Mesothelial cell of epicardium (in vitro differentiated cells): Measurements from ENCODE around the gene ETNK2. TPM values are rescaled to one million over a fixed set of nuclear protein-coding genes. Genes with fewer than 3 reads are reported as not detected.

Experiments
- DNase-seq, 2 experiments: peaks; one replicate each; pipeline ENCODE4 v3.0.0; 2021; ENCODE audit warnings: low spot score in 2 of 2; ENCODE audit not compliant: unreplicated experiment in 2 of 2
- H3K27ac Mint-ChIP-seq: 2 replicates; pipeline ENCODE4 v1.8.0; 2021; ENCODE audit warnings: mixed read lengths
- H3K27me3 Mint-ChIP-seq: 2 replicates; pipeline ENCODE4 v1.8.0; 2021; ENCODE audit warnings: low read depth, mixed read lengths
- H3K36me3 Mint-ChIP-seq: 2 replicates; pipeline ENCODE4 v1.8.0; 2021; ENCODE audit warnings: mixed read lengths
- H3K4me1 Mint-ChIP-seq: 2 replicates; pipeline ENCODE4 v1.8.0; 2021; ENCODE audit warnings: mixed read lengths
- H3K4me3 Mint-ChIP-seq: 2 replicates; pipeline ENCODE4 v1.8.0; 2021; ENCODE audit warnings: mild to moderate bottlenecking, moderate library complexity, mixed read lengths
- H3K9me3 Mint-ChIP-seq: 2 replicates; pipeline ENCODE4 v1.8.0; 2021; ENCODE audit warnings: mixed read lengths
- total RNA-seq: library from RNA; stranded (reverse); gene quantifications from 3 replicates; pipeline ENCODE4 v1.2.1, GENCODE V29; 2021
- TF ChIP-seq, protein P1 (sequence below): fragments of 200-600 bp; sonication (generic); IDR thresholded peaks from one replicate; pipeline ENCODE4 v1.5.0; 2021; ENCODE audit warnings: antibody characterized with exemption; ENCODE audit not compliant: unreplicated experiment

The ETNK2 gene
- total RNA-seq, 1 donor from 2014 or later: 19.2 TPM

DNA sequence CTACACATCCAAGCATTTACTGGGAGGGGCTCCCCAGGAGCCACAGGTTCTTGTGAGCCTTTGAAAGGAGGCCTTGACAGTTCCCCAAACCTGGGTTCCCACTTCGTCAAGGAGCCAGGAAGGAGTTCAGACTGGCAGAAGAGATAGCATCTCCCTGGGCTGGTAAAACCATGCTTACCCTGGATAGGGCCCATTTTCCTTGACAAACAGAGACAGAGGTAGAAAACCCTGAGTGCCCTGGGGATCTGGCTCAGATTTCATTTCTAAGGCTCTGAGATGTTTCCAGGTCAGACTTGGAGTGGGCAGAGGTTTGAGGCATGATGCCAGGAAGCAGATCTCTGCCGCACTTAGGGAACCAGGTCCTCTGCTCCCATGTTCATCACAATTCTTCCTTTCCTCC is 2.7 kb downstream of the ETNK2 start:
- TF ChIP-seq, protein P1, sequence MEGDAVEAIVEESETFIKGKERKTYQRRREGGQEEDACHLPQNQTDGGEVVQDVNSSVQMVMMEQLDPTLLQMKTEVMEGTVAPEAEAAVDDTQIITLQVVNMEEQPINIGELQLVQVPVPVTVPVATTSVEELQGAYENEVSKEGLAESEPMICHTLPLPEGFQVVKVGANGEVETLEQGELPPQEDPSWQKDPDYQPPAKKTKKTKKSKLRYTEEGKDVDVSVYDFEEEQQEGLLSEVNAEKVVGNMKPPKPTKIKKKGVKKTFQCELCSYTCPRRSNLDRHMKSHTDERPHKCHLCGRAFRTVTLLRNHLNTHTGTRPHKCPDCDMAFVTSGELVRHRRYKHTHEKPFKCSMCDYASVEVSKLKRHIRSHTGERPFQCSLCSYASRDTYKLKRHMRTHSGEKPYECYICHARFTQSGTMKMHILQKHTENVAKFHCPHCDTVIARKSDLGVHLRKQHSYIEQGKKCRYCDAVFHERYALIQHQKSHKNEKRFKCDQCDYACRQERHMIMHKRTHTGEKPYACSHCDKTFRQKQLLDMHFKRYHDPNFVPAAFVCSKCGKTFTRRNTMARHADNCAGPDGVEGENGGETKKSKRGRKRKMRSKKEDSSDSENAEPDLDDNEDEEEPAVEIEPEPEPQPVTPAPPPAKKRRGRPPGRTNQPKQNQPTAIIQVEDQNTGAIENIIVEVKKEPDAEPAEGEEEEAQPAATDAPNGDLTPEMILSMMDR: no peak
- H3K4me1 Mint-ChIP-seq: peaks cover 4% of the 10 kb centered on the region
- DNase-seq: no peak
- H3K4me3 Mint-ChIP-seq: no peak overlapping the region
- H3K36me3 Mint-ChIP-seq: peaks cover 5% of the 10 kb centered on the region
- H3K9me3 Mint-ChIP-seq: no peaks in the 10 kb centered on the region
- no peak overlapping the region for H3K27ac Mint-ChIP-seq
- no peaks in the 10 kb centered on the region for H3K27me3 Mint-ChIP-seq

DNA sequence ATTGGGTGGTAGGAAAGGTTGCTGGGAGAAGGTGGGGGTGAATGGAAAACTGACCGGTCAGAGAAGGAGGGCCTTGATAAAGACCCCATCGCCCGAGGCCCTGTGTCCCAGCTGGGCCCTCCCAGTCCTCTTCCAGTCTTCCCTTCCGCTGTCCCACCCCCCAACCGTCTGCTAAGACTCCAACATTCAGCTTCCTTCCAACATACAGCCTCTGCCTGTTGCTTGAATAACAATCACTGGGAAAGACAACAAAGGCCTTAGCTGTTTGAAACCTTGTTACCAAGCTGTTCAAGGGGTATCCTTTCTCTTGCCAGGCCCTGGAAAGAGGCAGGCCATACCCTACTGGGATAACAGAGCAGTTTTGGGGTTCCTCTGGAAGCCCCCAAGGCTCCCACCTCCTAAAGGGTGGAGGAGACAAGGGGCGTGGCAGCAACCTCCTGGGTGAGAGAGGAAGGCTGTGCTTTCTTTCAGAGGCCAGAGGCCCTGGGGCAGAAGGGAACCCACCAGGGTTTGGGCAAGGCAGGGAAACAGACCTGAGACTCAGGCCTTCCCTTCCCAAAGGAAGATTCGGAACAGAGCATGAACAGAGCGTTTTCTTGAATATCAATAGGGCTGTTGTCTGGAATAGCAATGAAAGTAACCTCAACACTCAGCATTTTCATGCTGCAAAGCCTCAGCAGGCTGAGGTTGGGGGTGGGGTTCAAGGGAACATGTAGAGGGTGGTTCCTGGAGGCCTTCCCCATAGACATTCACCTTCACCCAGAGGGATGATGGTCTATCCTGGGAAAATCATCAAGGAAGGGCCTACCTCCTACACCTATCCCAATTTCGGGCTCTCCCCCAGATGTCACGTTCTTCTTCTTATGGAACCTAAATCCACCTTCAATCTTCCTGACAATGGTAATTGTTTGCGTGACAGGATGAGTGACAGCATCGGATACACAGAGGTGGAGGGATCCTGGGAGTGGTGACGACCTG is 4.1 kb downstream of the ETNK2 start:
- TF ChIP-seq, protein P1: no peak
- Mint-ChIP-seq H3K27me3 (no peaks in the 10 kb centered on the region), H3K4me1 (peaks cover 4% of the 10 kb centered on the region), H3K9me3 (no peaks in the 10 kb centered on the region), H3K36me3 (peaks cover 5% of the 10 kb centered on the region), H3K27ac (no peak overlapping the region), H3K4me3 (no peak overlapping the region)
- DNase-seq: no peak

- Mint-ChIP-seq H3K4me3 (no peak overlapping the region), H3K4me1 (peaks cover 4% of the 10 kb centered on the region), H3K27me3 (no peaks in the 10 kb centered on the region), H3K9me3 (no peaks in the 10 kb centered on the region), H3K27ac (no peak overlapping the region), H3K36me3 (peaks cover 5% of the 10 kb centered on the region)
- TF ChIP-seq, protein P1: no peak
- no peak for DNase-seq
Observed at GRCh38 chr1:204146965-204147364, 4.9 kb downstream of the ETNK2 start.

DNA sequence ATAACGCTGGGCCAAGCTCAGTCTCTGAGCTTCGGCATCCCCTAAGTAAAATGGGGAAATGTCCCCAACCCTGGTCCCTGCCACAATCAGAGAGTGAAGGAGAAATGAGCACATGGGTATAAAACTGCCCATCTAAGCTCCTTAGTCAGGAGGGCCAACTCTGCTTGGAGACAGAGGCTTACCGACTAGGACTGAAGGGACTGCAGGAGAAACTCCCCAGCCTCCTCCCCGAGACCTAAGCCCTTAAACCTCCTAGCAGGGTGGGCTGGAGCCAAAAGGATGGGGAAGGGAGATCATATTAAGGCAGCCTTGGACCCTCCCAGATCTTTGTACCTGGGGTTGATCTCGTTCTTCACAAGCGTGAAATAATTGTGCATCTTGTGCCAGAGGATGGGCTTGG is 5.5 kb downstream of the ETNK2 start:
- Mint-ChIP-seq H3K4me1 (peaks cover 4% of the 10 kb centered on the region), H3K27me3 (no peaks in the 10 kb centered on the region), H3K36me3 (peaks cover 5% of the 10 kb centered on the region), H3K4me3 (no peak overlapping the region), H3K9me3 (no peaks in the 10 kb centered on the region), H3K27ac (no peak overlapping the region)
- DNase-seq: no peak
- TF ChIP-seq, protein P1: no peak

DNA sequence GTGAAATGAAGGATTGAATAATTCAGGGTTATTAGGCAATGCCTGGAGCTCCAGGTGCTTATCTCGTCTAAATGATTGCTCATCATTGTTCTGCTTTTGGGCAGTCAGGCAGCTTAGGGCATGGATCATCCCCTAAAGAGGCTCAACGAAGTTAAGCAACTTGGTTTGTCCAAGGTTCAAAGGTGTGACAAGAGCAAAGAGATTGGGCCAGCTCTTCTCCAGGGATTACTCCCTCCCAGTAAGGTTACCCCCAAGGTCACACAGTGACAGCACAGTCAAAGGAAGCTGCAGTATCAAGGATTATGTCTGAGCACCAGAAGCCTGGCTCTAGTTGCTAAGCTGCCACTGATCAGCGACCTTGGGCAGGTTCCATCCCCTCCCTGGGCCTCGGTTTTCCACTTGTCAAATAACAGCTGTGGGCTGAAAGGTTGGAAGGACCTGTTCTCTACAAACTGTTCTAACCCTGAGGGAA is 6.8 kb downstream of the ETNK2 start:
- Mint-ChIP-seq H3K9me3 (no peaks in the 10 kb centered on the region), H3K36me3 (peaks cover 10% of the 10 kb centered on the region), H3K4me3 (no peak overlapping the region), H3K4me1 (no peaks in the 10 kb centered on the region), H3K27me3 (no peaks in the 10 kb centered on the region), H3K27ac (no peak overlapping the region)
- TF ChIP-seq, protein P1: no peak
- DNase-seq: no peak
